ENCODE measurements around the gene MLH3.

DNA sequence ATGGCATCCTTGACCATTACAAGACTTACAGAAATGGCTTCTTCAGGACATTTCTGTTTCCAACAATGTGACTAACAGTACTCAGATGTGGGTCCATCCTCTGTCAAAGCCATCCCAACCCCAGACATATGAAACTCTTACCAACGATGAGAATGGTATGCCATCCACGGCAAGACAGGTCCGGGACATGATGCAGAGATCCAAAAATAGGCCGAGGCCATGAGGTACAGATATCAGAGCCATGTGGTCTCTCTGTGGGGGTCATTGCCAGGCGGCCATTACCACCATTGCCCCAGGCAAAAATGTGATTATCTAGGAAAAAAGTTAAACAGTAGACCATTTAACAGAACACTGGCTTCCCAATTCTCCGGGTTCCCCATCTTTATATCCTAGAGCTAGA is 45.7 kb upstream of the MLH3 start:
- TF ChIP-seq CTCF (IDR thresholded peaks at IDR 0.05) (no peak), EP300 (IDR thresholded peaks at IDR 0.05; ENCODE audit: borderline replicate concordance in 1 of 2, low read depth in 1 of 2, low read length in 1 of 2) (no peak), POLR2AphosphoS5 (IDR thresholded peaks at IDR 0.05; ENCODE audit: low read depth, low read length) (no peak), NFIC (IDR thresholded peaks at IDR 0.05; ENCODE audit: borderline replicate concordance) (no peak), EZH2phosphoT487 (IDR thresholded peaks at IDR 0.05; ENCODE audit: borderline replicate concordance, low read depth) (no peak), TEAD4 (IDR thresholded peaks at IDR 0.05; ENCODE audit: borderline replicate concordance, insufficient read depth) (no peak), RFX5 (IDR thresholded peaks at IDR 0.05; ENCODE audit: low read length) (no peak), JUND (IDR thresholded peaks at IDR 0.05) (no peak)
- TF ChIP-seq, protein P1, sequence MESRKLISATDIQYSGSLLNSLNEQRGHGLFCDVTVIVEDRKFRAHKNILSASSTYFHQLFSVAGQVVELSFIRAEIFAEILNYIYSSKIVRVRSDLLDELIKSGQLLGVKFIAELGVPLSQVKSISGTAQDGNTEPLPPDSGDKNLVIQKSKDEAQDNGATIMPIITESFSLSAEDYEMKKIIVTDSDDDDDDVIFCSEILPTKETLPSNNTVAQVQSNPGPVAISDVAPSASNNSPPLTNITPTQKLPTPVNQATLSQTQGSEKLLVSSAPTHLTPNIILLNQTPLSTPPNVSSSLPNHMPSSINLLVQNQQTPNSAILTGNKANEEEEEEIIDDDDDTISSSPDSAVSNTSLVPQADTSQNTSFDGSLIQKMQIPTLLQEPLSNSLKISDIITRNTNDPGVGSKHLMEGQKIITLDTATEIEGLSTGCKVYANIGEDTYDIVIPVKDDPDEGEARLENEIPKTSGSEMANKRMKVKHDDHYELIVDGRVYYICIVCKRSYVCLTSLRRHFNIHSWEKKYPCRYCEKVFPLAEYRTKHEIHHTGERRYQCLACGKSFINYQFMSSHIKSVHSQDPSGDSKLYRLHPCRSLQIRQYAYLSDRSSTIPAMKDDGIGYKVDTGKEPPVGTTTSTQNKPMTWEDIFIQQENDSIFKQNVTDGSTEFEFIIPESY (IDR thresholded peaks at IDR 0.05; ENCODE audit: borderline replicate concordance, low read depth), result no peak
- TF ChIP-seq, protein P2, sequence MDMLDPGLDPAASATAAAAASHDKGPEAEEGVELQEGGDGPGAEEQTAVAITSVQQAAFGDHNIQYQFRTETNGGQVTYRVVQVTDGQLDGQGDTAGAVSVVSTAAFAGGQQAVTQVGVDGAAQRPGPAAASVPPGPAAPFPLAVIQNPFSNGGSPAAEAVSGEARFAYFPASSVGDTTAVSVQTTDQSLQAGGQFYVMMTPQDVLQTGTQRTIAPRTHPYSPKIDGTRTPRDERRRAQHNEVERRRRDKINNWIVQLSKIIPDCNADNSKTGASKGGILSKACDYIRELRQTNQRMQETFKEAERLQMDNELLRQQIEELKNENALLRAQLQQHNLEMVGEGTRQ (IDR thresholded peaks at IDR 0.05; ENCODE audit: borderline replicate concordance, low read depth, low read length), result no peak

Data from SK-N-SH (cell line).